ENCODE data around the gene HSPA14.
A peak's percentile ranks its signal among the peaks of the same experiment; 100 is the strongest.
"Not testable (repeated sequence)": the region's sequence is repeated elsewhere in the genome, so short reads cannot be mapped to it uniquely, and the experiment has no call there.

The HSPA14 gene

GRCh38 chr10:14837003-14837756 lies 926 bp upstream of the HSPA14 start:
- DNase-seq (ENCODE audit: low read depth in 2 of 2): no peak

GRCh38 chr10:14838582-14839304 lies 637 bp downstream of the HSPA14 start:
- DNase-seq (ENCODE audit: low read depth in 2 of 2): peak in 1 of 2 donors; percentile 1

- no peak for DNase-seq (ENCODE audit: low read depth in 2 of 2)
Measured at GRCh38 chr10:14839305-14839695, 1.2 kb downstream of the HSPA14 start.

- DNase-seq (ENCODE audit: low read depth in 2 of 2): no peak
Measured at GRCh38 chr10:14840178-14840577, 2.1 kb downstream of the HSPA14 start.

- no peak for DNase-seq (ENCODE audit: low read depth in 2 of 2)
Measured at GRCh38 chr10:14843327-14843988, 5.4 kb downstream of the HSPA14 start.

GRCh38 chr10:14844948-14845347 lies 6.8 kb downstream of the HSPA14 start:
- no peak for DNase-seq (ENCODE audit: low read depth in 2 of 2)

GRCh38 chr10:14852236-14852635 lies 14.1 kb downstream of the HSPA14 start:
- no peak for DNase-seq (ENCODE audit: low read depth in 2 of 2)

GRCh38 chr10:14855453-14855852 lies 17.3 kb downstream of the HSPA14 start:
- DNase-seq (ENCODE audit: low read depth in 2 of 2): no peak

- no peak for DNase-seq (ENCODE audit: low read depth in 2 of 2)
Measured at GRCh38 chr10:14858338-14858960, 20.3 kb downstream of the HSPA14 start.

- DNase-seq (ENCODE audit: low read depth in 2 of 2): no peak
Measured at GRCh38 chr10:14859043-14859442, 20.9 kb downstream of the HSPA14 start.

GRCh38 chr10:14859775-14860174 lies 21.7 kb downstream of the HSPA14 start:
- DNase-seq (ENCODE audit: low read depth in 2 of 2): no peak

- DNase-seq (ENCODE audit: low read depth in 2 of 2): no peak
Measured at GRCh38 chr10:14860791-14861190, 22.7 kb downstream of the HSPA14 start.

- not testable (repeated sequence) for DNase-seq (ENCODE audit: low read depth in 2 of 2)
Measured at GRCh38 chr10:14864466-14864865, 26.4 kb downstream of the HSPA14 start.

- DNase-seq (ENCODE audit: low read depth in 2 of 2): not testable (repeated sequence)
Measured at GRCh38 chr10:14864871-14865270, 26.8 kb downstream of the HSPA14 start.

GRCh38 chr10:14873090-14873760 lies 35.1 kb downstream of the HSPA14 start:
- DNase-seq (ENCODE audit: low read depth in 2 of 2): no peak

GRCh38 chr10:14875941-14876340 lies 37.8 kb downstream of the HSPA14 start:
- no peak for DNase-seq (ENCODE audit: low read depth in 2 of 2)

- no peak for DNase-seq (ENCODE audit: low read depth in 2 of 2)
Measured at GRCh38 chr10:14876764-14877163, 38.7 kb downstream of the HSPA14 start.

GRCh38 chr10:14878266-14879123 lies 40.4 kb downstream of the HSPA14 start, which contains the start of gene SUV39H2:
SUV39H2 (plus strand) TSS chr10:14878866; CDS start chr10:14878889, 23 bp downstream.
- peak; percentile 81 to 84 for DNase-seq (ENCODE audit: low read depth in 2 of 2)

- DNase-seq (ENCODE audit: low read depth in 2 of 2): peak; percentile 3 to 6
Measured at GRCh38 chr10:14879124-14879927, 41.2 kb downstream of the HSPA14 start.

GRCh38 chr10:14879928-14880193 lies 41.8 kb downstream of the HSPA14 start:
- DNase-seq (ENCODE audit: low read depth in 2 of 2): no peak

Data from stimulated activated CD8-positive, alpha-beta memory T cell treated with anti-CD3 and anti-CD28 coated beads, Interleukin-7, amount 100 ng/mL, for 1 hour (primary cell).